Pulmonary artery endothelial cell (primary cell): ENCODE measurements around the gene CD81. TPM values are rescaled to one million over a fixed set of nuclear protein-coding genes. Genes with fewer than 3 reads are reported as not detected.

Source experiments
- DNase-seq: peaks from one replicate; pipeline ENCODE4 v3.0.0-alpha.2; 2011; ENCODE audit warnings: low read depth, low spot score
- total RNA-seq: library from RNA; depleted of rRNA; stranded (reverse); fragments of >200 nt; gene quantifications from 2 replicates; pipeline ENCODE4 v1.2.3, GENCODE V29; 2014

The CD81 gene
- total RNA-seq, 1 donor from 2014 or later = 197 TPM

GRCh38 chr11:2375964-2376551 is 1.1 kb upstream of the CD81 start:
- no peak for DNase-seq

DNA sequence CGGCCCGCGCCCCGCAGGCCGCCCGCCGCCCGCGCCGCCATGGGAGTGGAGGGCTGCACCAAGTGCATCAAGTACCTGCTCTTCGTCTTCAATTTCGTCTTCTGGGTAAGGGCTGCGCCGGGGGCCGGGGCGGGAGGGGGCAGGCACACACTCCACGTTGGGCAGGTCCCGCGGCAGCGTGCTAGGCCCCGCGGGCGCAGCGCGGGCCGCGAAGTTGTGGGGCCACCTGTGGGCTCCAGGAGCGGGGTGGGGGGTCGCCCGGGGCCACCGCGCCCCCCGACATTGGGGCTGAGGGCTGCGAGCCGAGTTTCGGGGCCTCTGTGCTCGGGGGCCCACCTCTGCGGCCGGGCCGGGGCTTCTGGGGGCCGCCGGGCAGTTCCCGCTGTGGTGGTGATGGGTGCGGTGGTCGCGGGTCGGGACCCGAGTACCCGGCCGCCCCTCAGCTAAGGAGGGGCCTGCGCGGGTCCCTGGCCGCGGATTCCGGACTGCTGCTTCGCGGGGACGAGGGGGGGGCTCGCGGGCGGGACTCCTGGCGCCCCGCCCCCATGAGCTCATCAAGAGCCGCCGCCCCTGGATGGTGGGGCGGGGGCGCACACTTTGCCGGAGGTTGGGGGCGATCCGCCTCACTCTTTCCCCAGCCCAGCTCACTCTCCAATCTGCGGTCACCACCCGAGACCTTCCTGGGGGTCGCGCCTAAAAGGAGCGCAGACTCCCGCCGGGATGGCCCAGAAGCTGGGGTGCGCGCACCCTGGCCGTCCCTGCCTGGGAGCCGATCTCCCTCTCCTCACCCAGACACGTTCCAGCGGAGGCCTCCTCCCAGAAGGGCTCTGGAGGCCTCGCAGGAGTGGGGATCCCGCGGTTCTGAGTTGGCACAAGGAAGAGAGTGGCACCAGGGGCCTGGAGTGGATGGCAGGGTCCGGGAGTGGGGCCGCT is 667 bp downstream of the CD81 start:
- DNase-seq = no peak

DNA sequence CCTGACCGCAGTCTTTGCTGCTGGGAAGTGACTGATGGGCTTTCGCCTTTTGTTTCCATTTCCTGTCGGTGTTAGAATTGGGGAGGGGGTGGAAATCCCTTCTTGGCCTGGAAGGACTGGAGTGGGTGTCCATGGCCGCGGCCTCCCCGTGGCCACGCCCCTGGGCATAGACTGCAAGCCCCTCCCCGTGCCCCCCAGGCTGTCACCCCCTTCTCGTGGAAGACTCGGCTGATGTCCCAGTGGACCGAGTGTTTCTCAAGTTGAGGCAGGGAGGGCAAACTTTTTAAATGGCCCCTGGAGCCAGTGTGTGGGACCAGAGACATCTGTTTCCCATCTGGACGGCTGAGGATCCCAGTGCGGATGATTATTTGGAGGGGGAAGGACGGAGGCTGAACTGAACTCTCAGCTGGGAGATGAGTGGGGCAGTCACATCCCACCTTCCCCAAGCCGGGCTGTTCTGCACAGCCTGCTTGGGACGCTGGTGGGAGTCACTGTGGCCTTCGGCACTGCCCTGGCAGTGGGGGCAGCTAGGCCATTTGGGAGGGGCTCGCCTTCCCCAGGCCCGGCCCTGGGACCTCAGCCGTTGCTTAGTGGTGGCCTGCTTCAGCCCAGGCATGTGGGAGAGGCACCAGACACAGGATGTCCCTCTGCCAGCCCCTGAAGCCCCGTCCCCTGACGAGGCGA is 1.6 kb downstream of the CD81 start:
- DNase-seq = no peak

- no peak for DNase-seq
These were observed 2.5 kb downstream of the CD81 start for GRCh38 chr11:2379466-2380174.

DNA sequence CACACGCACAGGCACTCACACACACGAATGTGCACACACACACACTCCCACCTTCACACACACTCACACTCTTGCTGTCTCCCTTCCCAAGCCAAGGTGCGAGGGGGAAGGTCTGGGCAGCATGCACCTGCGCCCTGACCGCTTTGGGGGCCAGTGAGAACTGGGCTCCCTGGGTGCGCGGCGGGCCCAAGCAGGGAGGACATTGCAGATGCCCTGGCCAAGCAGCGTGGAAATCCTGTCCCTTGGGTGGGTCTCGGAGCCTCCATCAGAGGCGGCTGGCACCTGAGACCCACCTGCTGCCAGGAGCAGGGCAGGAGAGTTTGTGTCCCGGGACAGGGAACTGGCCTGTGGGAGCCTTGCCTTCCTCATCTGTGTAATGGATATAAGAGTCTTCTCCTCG is 3.3 kb downstream of the CD81 start:
- no peak for DNase-seq

DNA sequence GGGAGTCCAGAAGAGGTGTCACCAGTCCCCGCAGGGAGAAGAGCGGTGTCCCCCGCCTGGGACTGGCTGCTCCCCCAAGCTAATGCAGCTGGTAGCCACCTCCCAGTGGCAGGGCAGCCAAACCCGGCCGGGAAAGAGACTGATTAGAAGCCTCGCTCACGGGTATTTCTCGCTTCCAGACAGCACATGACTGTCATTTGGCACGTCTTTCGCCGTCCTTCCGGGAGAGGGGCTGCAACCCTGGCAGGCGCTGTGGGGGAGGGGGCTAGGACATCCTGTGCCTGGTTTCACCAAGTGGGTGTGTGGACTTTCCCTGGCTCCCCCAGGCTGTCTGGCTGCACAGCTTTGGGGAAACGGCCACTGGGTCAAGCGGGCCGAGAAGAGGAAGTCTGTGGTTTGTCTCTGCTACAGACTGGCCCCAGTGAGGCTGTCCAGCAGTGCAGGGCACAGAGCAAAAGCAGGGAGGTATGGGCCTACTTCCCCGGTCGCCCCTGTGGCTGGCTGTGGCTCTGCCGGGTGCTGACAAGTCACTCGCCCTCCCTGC is 3.8 kb downstream of the CD81 start:
- peak; percentile 24 for DNase-seq

- DNase-seq = no peak
These were observed 4.5 kb downstream of the CD81 start for GRCh38 chr11:2381494-2382128.

- DNase-seq = no peak
These were observed 5.0 kb downstream of the CD81 start for GRCh38 chr11:2382129-2382517.

- DNase-seq = peak; percentile 22
These were observed 6.1 kb downstream of the CD81 start for GRCh38 chr11:2382936-2383851.

DNA sequence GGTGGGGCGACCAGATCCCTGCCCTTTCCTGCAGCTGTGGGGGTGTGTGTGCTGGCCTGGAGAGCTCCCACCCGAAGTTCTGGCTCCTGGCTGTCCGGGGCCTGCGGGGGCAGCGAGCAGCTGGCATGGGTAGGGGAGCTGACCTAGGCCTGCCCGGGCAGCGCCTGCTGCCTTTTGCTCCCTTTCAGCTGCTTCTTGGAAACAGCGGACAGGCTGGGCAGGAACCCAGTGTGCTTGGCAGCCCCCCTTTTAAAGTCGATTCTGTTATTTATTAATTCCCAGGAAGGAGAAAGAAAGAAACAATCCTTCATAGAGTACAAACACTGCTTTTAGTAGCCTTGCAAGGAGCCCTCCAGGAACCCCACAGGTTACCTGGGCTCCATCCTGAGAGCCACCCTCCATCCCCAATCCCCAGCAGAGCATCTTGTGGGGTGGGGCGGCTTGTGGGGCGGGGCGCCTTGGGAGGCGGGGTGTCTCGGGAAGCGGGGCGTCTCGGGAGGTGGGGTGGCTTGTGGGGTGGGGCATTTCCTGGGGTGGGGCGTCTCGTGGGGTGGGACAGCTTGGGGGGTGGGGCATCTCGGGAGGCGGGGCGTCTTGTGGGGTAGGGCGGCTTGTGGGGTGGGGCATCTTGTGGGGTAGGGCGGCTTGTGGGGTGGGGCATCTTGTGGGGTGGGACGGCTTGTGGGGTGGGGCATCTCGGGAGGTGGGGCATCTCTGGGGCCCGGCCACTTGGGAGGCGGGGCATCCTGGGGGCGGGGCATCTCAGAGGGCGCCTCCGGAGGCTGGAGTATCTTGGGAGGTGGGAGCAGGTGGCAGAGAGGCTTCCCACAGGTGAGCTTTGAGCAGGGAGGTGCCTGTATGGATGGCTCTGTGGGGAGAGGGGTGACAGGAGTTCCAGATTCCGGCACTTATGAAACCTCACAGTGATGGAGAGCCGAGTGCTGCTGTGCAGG is 7.0 kb downstream of the CD81 start:
- DNase-seq = no peak

GRCh38 chr11:2385156-2386151 is 8.3 kb downstream of the CD81 start:
- DNase-seq = no peak

DNA sequence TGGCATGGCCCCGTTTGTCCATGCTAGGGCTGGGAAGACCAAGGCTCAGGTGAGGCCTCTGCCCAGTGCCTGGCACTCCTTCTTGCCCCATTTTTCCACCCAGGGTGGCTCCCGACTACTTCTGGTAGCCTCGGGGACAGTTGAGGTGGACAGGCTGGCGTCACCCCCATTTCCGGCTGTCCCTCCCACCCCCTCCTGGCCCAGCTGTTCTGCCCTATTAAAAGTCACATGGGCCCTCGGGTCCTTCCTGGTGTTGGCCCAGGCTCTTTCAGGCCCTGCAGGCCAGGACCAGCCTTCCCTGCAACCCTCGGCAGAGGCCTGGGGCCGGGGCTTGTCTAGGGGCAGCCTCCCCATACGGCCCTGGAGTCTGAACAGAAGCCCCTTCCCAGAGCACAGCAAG is 9.5 kb downstream of the CD81 start:
- DNase-seq = no peak

- DNase-seq = no peak
These were observed 10.3 kb downstream of the CD81 start for GRCh38 chr11:2387266-2387987.

GRCh38 chr11:2388431-2389376 is 11.6 kb downstream of the CD81 start:
- no peak for DNase-seq

- DNase-seq = no peak
These were observed 12.4 kb downstream of the CD81 start for GRCh38 chr11:2389377-2390026.
